PFSK-1 (cell line): ENCODE measurements around the gene CHIT1.

ENCODE experiments used
- FOXP2 ChIP-seq: optimal IDR thresholded peaks from 2 replicates; pipeline ENCODE3; 2011; ENCODE audit warnings: borderline replicate concordance, control low read depth, inconsistent platforms; ENCODE audit not compliant: insufficient read depth; ENCODE audit errors: extremely low read length, extremely low read depth
- POLR2AphosphoS5 ChIP-seq: IDR thresholded peaks from 2 replicates; pipeline ENCODE4 v1.6.1; 2012; ENCODE audit warnings: low read depth, mild to moderate bottlenecking, control low read depth, low read length, moderate library complexity
- REST ChIP-seq, 2 experiments: IDR thresholded peaks; 2 replicates each; pipeline versions ENCODE4 v1.6.1 to v1.8.0; 2011 to 2012; ENCODE audit warnings: low read depth in 2 of 2, low read length in 2 of 2, control low read depth in 1 of 2, inconsistent platforms in 1 of 2, mild to moderate bottlenecking in 1 of 2, moderate library complexity in 1 of 2; ENCODE audit not compliant: insufficient read depth in 1 of 2
- SIN3A ChIP-seq: IDR thresholded peaks from 2 replicates; pipeline ENCODE4 v1.6.1; 2012; ENCODE audit warnings: mild to moderate bottlenecking, low read length, moderate library complexity, borderline replicate concordance; ENCODE audit not compliant: insufficient read depth
- TAF1 ChIP-seq: IDR thresholded peaks from 2 replicates; pipeline ENCODE4 v1.6.1; 2012; ENCODE audit warnings: low read length, control low read depth, borderline replicate concordance; ENCODE audit not compliant: insufficient read depth

The CHIT1 gene

GRCh38 chr1:203188686-203189232 lies 40.7 kb downstream of the CHIT1 start:
- TF ChIP-seq SIN3A, result no peak

GRCh38 chr1:203187689-203188264 lies 41.7 kb downstream of the CHIT1 start:
- TF ChIP-seq REST (IDR thresholded peaks at IDR 0.05; ENCODE audit: insufficient read depth in 1 of 2, low read depth in 2 of 2, low read length in 2 of 2) (no peak), FOXP2 (no peak), POLR2AphosphoS5 (no peak), SIN3A (no peak), TAF1 (no peak)

- TF ChIP-seq FOXP2 (no peak), TAF1 (no peak), POLR2AphosphoS5 (no peak), SIN3A (no peak), REST (IDR thresholded peaks at IDR 0.05; ENCODE audit: insufficient read depth in 1 of 2, low read depth in 2 of 2, low read length in 2 of 2) (no peak)
Observed at GRCh38 chr1:203187304-203187685, 42.2 kb downstream of the CHIT1 start.

GRCh38 chr1:203186446-203187303 lies 42.8 kb downstream of the CHIT1 start, which contains the start of gene CHI3L1:
TSS of gene CHI3L1 (minus strand) at chr1:203186704. CDS start at chr1:203186623, 81 bp downstream.
- no peak for TF ChIP-seq REST (IDR thresholded peaks at IDR 0.05; ENCODE audit: insufficient read depth in 1 of 2, low read depth in 2 of 2, low read length in 2 of 2)
- no peak for TF ChIP-seq FOXP2
- TF ChIP-seq POLR2AphosphoS5, result no peak
- no peak for TF ChIP-seq TAF1
- TF ChIP-seq SIN3A, result no peak

GRCh38 chr1:203186091-203186445 lies 43.4 kb downstream of the CHIT1 start:
- no peak for TF ChIP-seq TAF1
- no peak for TF ChIP-seq FOXP2
- TF ChIP-seq REST (IDR thresholded peaks at IDR 0.05; ENCODE audit: insufficient read depth in 1 of 2, low read depth in 2 of 2, low read length in 2 of 2), result no peak
- no peak for TF ChIP-seq POLR2AphosphoS5
- TF ChIP-seq SIN3A, result no peak
